ENCODE results near the gene FSTL4. TPM values are rescaled to one million over a fixed set of nuclear protein-coding genes. Genes with fewer than 3 reads are reported as not detected.

The FSTL4 gene
- total and polyA plus RNA-seq, 2 donors from 2014 or later: 0.09 to 4.0 TPM

GRCh38 chr5:133325864-133326263 is 286.5 kb downstream of the FSTL4 start:
- H3K4me3 ChIP-seq (ENCODE audit: low read length in 3 of 3): no peak overlapping the region
- H3K9me3 ChIP-seq (ENCODE audit: control insufficient read depth in 2 of 3, insufficient read depth in 1 of 3, low read length in 3 of 3): no peaks in the 10 kb centered on the region
- H3K27ac ChIP-seq (ENCODE audit: low read depth in 2 of 2, low read length in 2 of 2): no peak overlapping the region
- peak in 1 of 5 donors; percentile 22 for DNase-seq
- no peaks in the 10 kb centered on the region for H3K27me3 ChIP-seq (ENCODE audit: control insufficient read depth, insufficient read depth, low read length)
- no peaks in the 10 kb centered on the region for H3K36me3 ChIP-seq (ENCODE audit: control insufficient read depth in 2 of 3, insufficient read depth in 3 of 3, low read length in 3 of 3)
- FAIRE-seq: no peak
- no peak for TF ChIP-seq CTCF (IDR thresholded peaks at IDR 0.05; ENCODE audit: borderline replicate concordance, extremely low read depth, insufficient read depth)
- no peak overlapping the region for H3K9ac ChIP-seq (ENCODE audit: low read length in 3 of 3)
- intact Hi-C loops (cut with DNase I): no loop called here
- H3K4me1 ChIP-seq (ENCODE audit: control insufficient read depth in 2 of 3, insufficient read depth in 2 of 3, low read depth in 1 of 3, low read length in 3 of 3): no peaks in the 10 kb centered on the region

DNA sequence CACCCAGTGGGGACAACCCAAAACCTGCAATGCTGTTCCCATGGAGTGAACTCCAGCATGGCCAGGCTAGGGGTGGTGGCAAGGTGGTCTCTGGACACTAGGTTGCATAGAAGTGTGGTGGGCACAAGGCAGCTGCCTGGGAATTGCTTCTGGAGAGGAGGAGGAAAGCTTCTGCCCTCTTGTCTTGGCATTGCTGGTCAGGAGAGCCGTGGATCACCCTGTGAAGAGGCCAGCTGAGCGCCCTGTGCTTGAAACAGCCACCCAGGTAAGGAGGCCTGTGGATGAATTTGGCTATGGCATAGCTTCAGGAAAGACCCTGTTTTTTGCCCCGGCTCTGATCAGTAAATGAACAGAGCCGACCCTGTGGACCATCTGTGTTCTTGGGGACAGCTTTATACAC is 287.4 kb downstream of the FSTL4 start:
- Histone ChIP-seq H3K36me3 (ENCODE audit: control insufficient read depth in 2 of 3, insufficient read depth in 3 of 3, low read length in 3 of 3) (no peaks in the 10 kb centered on the region), H3K9me3 (ENCODE audit: control insufficient read depth in 2 of 3, insufficient read depth in 1 of 3, low read length in 3 of 3) (no peaks in the 10 kb centered on the region), H3K27me3 (ENCODE audit: control insufficient read depth, insufficient read depth, low read length) (no peaks in the 10 kb centered on the region), H3K4me1 (ENCODE audit: control insufficient read depth in 2 of 3, insufficient read depth in 2 of 3, low read depth in 1 of 3, low read length in 3 of 3) (no peaks in the 10 kb centered on the region), H3K9ac (ENCODE audit: low read length in 3 of 3) (no peak overlapping the region), H3K4me3 (ENCODE audit: low read length in 3 of 3) (no peak overlapping the region), H3K27ac (ENCODE audit: low read depth in 2 of 2, low read length in 2 of 2) (no peak overlapping the region)
- no peak for FAIRE-seq
- TF ChIP-seq CTCF (IDR thresholded peaks at IDR 0.05; ENCODE audit: borderline replicate concordance, extremely low read depth, insufficient read depth): no peak
- intact Hi-C loops (cut with DNase I): no loop called here
- DNase-seq: peak in 1 of 5 donors; percentile 26

DNA sequence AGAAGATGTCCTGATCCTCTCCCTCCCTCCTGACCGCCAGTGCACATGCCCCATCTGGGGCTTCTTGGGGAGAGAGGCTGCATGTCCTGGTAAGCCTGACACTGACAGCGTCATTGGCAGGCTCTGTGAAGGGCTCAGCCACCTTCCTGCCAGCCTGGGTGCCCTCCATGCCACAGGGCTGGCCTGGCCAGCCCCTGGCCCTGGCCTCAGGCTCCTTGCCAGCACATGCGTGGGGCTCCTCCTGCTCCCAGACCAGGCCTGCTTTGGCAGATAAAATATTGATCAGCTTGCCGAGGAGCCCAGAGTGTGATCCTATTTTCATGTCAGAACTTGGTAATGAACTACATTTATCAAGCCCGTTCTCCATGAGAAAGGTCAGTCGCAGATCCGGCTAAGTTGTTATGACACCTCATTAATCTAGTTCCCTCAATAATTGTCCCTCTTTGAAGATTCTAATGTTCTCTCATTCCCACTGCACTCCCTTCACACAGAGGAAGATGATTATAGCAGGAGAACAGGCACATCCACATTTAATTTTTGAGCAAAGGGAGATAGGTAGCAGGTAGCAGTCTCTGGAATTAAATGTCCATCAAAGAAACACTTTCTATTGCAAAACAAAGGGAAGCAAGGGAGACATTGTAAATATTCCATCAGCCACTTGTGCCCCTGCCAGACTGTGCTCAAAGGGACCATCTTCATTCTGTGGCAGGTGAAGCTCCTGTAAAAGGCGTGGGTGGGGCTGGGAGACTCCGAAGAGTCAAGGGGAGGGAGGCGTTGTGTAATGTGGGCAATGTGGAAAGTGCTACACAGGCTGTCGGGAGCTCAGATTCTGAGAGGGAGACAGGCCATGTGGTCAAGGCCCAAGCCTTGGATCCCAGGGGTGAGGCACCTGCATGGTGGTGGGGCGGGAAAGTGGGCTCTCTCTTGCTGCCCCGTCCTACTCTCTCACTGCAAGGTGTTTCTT is 288.6 kb downstream of the FSTL4 start:
- DNase-seq (peak in 1 of 5 donors; percentile 45), FAIRE-seq (no peak)
- Histone ChIP-seq H3K9ac (ENCODE audit: low read length in 3 of 3) (no peak overlapping the region), H3K4me3 (ENCODE audit: low read length in 3 of 3) (no peak overlapping the region), H3K4me1 (ENCODE audit: control insufficient read depth in 2 of 3, insufficient read depth in 2 of 3, low read depth in 1 of 3, low read length in 3 of 3) (no peaks in the 10 kb centered on the region), H3K27me3 (ENCODE audit: control insufficient read depth, insufficient read depth, low read length) (no peaks in the 10 kb centered on the region), H3K27ac (ENCODE audit: low read depth in 2 of 2, low read length in 2 of 2) (no peak overlapping the region), H3K9me3 (ENCODE audit: control insufficient read depth in 2 of 3, insufficient read depth in 1 of 3, low read length in 3 of 3) (no peaks in the 10 kb centered on the region), H3K36me3 (ENCODE audit: control insufficient read depth in 2 of 3, insufficient read depth in 3 of 3, low read length in 3 of 3) (no peaks in the 10 kb centered on the region)
- intact Hi-C loops (cut with DNase I): no loop called here
- TF ChIP-seq CTCF (IDR thresholded peaks at IDR 0.05; ENCODE audit: borderline replicate concordance, extremely low read depth, insufficient read depth): no peak
